A549 (cell line): ENCODE data around the gene CASP10.

Source experiments
- EP300 ChIP-seq, 2 experiments: fragments of >200 bp; sonication (Bioruptor Twin); formaldehyde crosslinking; IDR thresholded peaks; 2 replicates in 1 of 2; 3 replicates in 1 of 2; pipeline ENCODE4 v1.6.1; 2016 to 2017
- HOXA7 ChIP-seq: fragments of 250-450 bp; sonication (Bioruptor Pico); IDR thresholded peaks from 2 replicates; pipeline ENCODE4 v1.5.0; 2020; ENCODE audit warnings: mild to moderate bottlenecking, moderate library complexity
- ZFP36 ChIP-seq: fragments of 450-650 bp; IDR thresholded peaks from 2 replicates; pipeline ENCODE4 v1.6.1; 2014; ENCODE audit warnings: borderline replicate concordance; ENCODE audit not compliant: partially characterized antibody
- TF ChIP-seq, protein P1 (sequence below): fragments of >200 bp; sonication (Bioruptor Twin); formaldehyde crosslinking; IDR thresholded peaks from 3 replicates; pipeline ENCODE4 v1.5.1; 2016

DNA sequence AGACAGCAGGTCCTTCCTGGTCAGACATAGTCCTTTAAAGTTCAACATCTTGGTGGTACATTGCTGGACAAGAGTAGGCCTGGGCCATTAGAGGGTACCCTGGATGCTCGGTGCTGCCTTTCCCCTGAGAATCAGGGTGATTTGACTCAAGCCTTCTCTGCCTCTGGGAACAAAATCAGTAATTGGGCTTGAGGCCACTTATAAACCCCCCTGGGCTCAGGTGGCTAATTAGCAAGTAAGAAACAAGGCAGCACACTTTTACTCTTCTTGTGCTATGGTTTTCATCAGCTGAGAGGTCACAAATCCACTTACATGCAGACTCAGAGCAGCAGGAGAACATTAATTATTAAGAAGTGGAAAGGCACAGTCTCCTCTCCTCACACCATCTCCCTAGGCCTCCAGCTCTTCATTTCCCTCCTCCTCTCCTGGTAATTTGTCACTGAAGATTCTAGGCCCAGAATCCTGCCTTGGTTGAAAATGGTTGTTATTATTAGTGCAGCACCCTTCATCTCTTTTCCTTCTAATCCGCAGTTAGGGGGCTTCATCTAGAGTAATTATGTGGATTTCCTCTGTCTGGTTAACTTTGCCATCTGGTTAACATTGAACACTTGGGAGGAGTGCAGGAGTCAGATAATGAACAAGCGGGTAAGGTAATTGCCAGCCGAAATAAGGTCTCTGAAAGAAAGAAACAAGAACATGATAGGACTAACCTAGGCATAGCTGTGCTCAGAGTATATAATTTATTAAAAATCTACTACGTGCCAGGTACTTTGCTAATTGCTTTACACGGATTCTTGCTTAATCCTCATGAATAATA is 29.7 kb upstream of the CASP10 start:
- TF ChIP-seq, protein P1, sequence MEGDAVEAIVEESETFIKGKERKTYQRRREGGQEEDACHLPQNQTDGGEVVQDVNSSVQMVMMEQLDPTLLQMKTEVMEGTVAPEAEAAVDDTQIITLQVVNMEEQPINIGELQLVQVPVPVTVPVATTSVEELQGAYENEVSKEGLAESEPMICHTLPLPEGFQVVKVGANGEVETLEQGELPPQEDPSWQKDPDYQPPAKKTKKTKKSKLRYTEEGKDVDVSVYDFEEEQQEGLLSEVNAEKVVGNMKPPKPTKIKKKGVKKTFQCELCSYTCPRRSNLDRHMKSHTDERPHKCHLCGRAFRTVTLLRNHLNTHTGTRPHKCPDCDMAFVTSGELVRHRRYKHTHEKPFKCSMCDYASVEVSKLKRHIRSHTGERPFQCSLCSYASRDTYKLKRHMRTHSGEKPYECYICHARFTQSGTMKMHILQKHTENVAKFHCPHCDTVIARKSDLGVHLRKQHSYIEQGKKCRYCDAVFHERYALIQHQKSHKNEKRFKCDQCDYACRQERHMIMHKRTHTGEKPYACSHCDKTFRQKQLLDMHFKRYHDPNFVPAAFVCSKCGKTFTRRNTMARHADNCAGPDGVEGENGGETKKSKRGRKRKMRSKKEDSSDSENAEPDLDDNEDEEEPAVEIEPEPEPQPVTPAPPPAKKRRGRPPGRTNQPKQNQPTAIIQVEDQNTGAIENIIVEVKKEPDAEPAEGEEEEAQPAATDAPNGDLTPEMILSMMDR, result no peak
- TF ChIP-seq ZFP36 (no peak), EP300 (IDR thresholded peaks at IDR 0.05) (no peak), HOXA7 (CRISPR knock-in tag) (no peak)
